ENCODE data around the gene BCL3.
"Not testable (repeated sequence)": the region's sequence is repeated elsewhere in the genome, so short reads cannot be mapped to it uniquely, and the experiment has no call there.

BCL3 gene

GRCh38 chr19:44721369-44721768, 27.1 kb upstream of the BCL3 start:
- not testable (repeated sequence) for DNase-seq (ENCODE audit: low spot score)

DNA sequence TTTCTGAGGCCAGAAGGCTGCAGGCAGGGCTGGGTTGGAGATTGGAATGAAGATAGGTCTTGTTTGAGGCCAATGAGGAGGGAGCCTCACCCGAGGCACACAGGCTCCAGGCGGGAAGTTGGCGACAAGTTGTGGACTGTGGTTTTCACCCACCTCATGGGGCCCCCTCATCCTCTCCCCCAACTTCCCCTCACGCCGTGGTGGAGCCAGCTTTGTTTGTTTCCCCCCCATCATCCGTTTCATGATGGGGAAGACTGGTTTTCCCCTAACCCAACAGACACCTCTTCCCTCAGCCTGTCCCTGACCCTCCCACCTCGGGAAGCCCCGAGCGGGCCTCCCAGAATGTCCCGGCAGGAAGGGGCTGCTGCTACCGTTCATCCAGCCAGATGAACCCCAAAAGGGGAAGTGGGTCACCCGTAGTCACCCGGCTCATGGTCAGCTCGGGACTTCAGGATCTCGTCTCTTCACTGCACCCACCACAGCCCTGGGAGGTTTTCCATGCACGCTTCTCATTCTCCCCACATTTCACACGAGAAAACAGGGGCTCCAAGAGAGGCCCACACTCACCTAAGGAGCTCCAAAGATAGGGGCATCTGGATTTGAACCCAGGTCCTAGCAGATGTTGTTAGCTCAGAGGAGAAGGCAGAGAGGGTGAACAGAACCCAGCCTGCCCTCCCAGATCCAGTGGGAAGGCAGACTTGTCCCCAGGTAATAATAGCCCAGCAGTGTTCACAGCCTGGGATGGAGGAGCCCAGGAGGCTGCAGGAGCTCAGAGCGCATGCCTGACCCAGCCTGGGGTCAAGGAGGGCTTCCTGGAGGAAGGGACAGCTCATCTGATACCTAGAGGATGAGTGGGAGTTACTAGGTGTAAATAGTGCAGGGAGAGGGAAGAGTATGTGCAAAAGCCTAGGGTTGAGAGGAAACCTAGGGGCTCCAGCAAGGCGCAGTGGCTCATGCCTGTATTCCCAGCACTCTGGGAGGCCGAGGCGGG, 26.1 kb upstream of the BCL3 start:
- no peak for DNase-seq (ENCODE audit: low spot score)

DNA sequence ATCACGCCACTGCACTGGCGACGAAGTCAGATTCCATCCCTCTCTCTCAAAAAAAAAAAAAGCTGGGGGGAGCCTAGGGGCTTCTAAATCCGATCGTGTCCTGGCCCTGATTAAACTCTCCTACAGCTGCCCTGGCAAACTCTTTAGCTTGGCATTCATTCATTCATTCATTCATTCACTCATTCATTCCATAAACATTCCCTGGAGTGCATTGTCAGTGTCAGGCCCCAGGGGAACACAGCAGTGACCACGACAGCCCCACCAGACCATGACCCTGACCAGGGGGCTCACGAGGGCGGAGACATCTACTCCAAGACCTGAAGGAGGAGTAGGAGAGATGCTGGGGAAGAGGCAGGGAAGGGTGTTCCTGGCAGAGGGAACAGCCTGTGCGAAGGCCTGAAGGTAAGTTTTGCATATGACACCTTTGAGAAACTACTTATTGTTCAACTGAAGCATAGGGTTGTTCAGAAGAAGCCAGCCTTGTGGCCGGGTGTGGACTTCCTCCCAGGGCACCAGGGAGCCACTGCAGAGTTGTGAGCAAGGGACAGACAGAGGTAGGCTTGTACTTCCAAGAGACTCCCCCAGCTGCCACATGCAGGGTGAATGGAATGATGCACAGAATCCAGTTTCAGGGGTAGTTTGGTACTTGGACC, 25.1 kb upstream of the BCL3 start:
- no peak for DNase-seq (ENCODE audit: low spot score)

- DNase-seq (ENCODE audit: low spot score): peak; percentile 88
Measured at GRCh38 chr19:44723952-44724319, 24.6 kb upstream of the BCL3 start.

GRCh38 chr19:44725251-44725650, 23.3 kb upstream of the BCL3 start:
- DNase-seq (ENCODE audit: low spot score): no peak

DNA sequence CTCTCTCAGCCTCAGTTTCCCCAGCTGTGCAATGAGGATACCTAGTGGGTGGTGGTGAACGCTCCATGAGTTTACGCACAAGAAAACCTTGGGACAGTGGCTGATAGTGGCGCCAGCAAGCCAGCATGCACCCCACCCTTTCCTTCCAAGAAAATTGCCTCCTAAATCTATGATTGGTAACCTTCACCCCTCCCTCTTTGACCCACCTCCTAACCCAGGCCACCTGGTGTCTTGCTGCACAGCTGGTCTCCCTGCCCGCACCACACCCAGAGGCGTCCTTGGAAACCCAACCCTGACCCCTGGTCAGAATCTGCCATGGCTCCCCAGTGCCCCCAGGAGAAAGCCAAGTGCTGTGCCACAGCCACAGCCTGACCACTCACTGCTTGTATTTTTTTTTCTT, 22.8 kb upstream of the BCL3 start:
- no peak for DNase-seq (ENCODE audit: low spot score)

DNA sequence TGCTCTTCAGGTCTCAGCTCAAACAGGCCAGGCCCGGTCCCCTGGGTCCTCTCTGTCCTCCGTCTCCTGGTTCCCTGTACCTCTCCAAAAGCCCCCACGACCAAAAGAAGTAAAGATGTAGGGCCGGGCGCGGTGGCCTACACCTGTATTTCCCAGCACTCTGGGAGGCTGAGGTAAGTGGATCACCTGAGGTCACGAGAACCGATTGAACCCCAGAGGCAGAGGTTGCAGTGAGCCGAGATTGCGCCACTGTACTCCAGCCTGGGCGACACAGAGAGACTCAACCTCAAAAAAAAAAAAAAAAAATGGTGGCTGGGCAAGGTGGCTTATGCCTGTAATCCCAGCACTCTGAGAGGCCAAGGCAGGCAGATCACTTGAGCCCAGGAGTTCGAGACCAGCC, 22.0 kb upstream of the BCL3 start:
- DNase-seq (ENCODE audit: low spot score): no peak

GRCh38 chr19:44728178-44728577, 20.3 kb upstream of the BCL3 start:
- no peak for DNase-seq (ENCODE audit: low spot score)

- DNase-seq (ENCODE audit: low spot score): no peak
Measured at GRCh38 chr19:44729516-44730033, 18.9 kb upstream of the BCL3 start.

GRCh38 chr19:44731081-44731480, 17.4 kb upstream of the BCL3 start:
- no peak for DNase-seq (ENCODE audit: low spot score)

DNA sequence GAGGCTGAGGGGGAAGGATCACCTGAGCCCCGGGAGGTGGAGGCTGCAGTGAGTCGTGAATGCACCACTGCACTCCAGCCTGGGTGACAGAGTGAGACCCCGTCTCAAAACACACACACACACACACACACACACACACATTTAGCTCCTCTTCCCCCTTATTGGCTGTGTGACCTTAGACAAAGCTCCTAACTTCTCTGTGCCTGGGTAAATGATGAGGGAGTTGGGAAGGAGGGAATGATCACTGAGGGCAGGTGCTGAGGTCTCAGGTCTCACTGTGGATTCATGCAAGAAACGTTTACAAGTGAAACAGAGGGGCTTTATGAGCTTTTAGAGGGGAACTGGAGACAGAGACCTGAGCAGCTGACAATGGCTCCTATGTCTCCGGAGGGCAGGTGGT, 16.9 kb upstream of the BCL3 start:
- no peak for DNase-seq (ENCODE audit: low spot score)

GRCh38 chr19:44732235-44733014, 16.1 kb upstream of the BCL3 start:
- DNase-seq (ENCODE audit: low spot score): no peak

GRCh38 chr19:44734357-44734756, 14.2 kb upstream of the BCL3 start:
- DNase-seq (ENCODE audit: low spot score): no peak

DNA sequence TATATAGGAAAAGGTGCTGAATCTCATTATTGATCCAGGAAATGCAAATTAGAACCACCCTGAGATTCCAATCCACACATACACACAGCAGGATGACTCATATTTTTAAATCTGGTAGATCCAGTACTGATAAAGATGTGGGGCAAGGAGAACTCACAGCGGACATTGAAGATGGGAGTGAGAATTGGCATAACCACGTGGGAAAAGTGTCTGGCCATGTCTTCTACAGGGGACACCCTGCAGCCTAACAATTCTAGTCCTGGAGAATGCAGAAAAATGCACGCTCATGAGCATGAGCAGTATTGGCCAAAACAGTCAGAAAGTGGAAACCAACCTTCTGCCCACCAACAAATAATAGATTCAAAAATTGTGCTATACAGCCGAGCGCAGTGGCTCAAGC, 13.5 kb upstream of the BCL3 start:
- no peak for DNase-seq (ENCODE audit: low spot score)

DNA sequence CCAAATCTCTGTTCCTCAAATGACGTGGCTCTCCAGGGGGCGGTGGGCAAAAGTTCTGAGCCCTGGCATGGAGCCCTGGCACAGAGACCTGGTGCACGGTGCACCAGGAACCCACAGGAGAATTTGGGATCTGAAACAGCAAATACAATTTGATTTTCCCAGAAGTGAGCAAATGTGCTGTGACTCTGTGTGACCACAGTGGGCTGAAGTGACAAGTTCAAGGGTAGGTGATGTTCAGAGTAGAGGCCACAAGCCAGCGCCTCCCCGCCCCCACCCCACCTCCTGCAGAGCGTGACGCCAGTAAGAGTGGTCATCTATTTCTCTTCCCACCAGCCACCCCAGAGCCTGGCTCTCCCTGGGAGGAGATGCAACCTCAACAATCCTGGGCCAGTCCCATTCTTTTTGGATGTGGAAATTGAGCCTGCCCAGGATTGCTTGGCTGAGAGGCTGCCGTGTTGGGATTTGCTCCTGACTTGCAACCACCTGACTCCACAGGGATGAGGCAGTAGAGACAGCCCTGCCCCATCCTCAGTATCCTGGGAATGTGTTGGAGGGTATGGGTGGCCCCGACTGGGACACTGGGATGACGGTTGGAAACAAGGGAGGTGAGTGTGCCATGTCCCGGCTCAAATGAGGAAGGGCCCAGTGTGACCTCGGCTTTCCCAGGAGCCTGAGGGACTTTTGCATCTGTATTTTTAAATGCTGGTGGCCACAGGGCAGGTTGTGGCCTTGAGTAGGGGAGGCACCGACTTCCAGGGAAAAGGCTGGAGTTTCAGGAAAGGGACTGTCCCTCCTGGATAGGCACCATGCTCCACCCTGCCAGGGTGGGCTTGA, 11.1 kb upstream of the BCL3 start:
- DNase-seq (ENCODE audit: low spot score): no peak

DNA sequence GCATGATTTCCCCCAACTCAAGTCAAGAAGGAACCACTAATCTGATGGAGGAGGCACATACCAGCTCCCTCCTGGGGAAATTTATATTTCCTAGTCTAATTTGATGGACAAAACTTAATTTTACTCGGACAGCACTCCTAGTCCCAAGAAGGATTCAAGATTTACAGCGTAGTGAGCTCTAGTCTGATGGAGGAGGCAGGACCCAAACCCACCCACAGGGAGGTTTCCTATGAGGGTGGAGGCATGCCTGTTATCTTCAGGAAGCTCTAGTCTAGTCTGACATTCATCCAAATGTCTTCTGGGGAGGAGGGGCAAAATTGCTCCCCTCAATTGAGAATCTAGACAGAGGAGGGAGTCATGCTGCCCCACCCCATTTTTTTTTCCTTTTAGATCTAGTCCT, 10.4 kb upstream of the BCL3 start:
- no peak for DNase-seq (ENCODE audit: low spot score)

- DNase-seq (ENCODE audit: low spot score): no peak
Measured at GRCh38 chr19:44738603-44739558, 9.6 kb upstream of the BCL3 start.

- DNase-seq (ENCODE audit: low spot score): no peak
Measured at GRCh38 chr19:44740351-44740824, 8.1 kb upstream of the BCL3 start.

- no peak for DNase-seq (ENCODE audit: low spot score)
Measured at GRCh38 chr19:44741258-44741731, 7.2 kb upstream of the BCL3 start.

DNA sequence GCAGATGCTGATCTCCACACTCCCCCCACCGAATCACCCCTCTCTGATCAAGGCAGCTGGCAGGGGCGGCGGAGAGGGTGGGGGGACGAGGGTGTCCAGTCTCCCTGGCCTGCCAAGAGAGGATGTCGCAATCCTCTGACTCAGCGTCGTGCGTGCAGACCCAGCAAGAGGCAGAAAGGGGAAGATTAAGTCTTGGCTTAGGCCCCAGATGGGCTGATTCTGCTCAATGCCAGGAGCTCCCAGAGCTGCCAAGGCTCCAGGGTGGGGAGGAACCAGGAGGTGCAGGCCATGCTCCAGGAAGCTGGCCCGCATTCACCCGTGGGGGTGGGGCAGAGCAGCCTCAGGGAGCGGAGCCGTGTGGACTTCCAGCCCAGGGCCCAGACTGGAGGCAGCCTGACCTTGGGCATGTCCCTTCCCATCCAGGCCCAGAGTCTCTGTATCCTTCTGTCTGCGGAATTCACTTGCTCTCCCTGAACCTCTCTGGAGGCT, 6.6 kb upstream of the BCL3 start:
- peak; percentile 94 for DNase-seq (ENCODE audit: low spot score)
